GM03348 (cell line): ENCODE measurements around the gene PGM5.
"Not testable (repeated sequence)": the region's sequence is repeated elsewhere in the genome, so short reads cannot be mapped to it uniquely, and the experiment has no call there.

Experiments
- DNase-seq: peaks from one replicate; pipeline ENCODE4 v3.0.0; 2012; ENCODE audit warnings: low spot score

Gene PGM5

GRCh38 chr9:68356380-68357118 lies at the start of gene PGM5:
Gene PGM5, plus strand, starts transcription at chr9:68356611. Its CDS starts 517 bp downstream, at chr9:68357128.
- DNase-seq = peak; percentile 2

GRCh38 chr9:68307127-68307526 lies 49.3 kb upstream of the PGM5 start:
- not testable (repeated sequence) for DNase-seq

- DNase-seq = not testable (repeated sequence)
These were observed 48.8 kb upstream of the PGM5 start for GRCh38 chr9:68307654-68308053.

- DNase-seq = not testable (repeated sequence)
These were observed 45.2 kb upstream of the PGM5 start for GRCh38 chr9:68311208-68311607.

GRCh38 chr9:68318209-68318608 lies 38.2 kb upstream of the PGM5 start:
- DNase-seq = not testable (repeated sequence)

GRCh38 chr9:68323749-68324148 lies 32.7 kb upstream of the PGM5 start:
- not testable (repeated sequence) for DNase-seq

- not testable (repeated sequence) for DNase-seq
These were observed 31.9 kb upstream of the PGM5 start for GRCh38 chr9:68324518-68324917.

- DNase-seq = not testable (repeated sequence)
These were observed 27.3 kb upstream of the PGM5 start for GRCh38 chr9:68329106-68329505.

- DNase-seq = not testable (repeated sequence)
These were observed 25.8 kb upstream of the PGM5 start for GRCh38 chr9:68330531-68331173.

GRCh38 chr9:68332122-68332521 lies 24.3 kb upstream of the PGM5 start:
- not testable (repeated sequence) for DNase-seq

GRCh38 chr9:68335935-68336334 lies 20.5 kb upstream of the PGM5 start:
- not testable (repeated sequence) for DNase-seq

GRCh38 chr9:68336639-68337339 lies 19.6 kb upstream of the PGM5 start:
- DNase-seq = not testable (repeated sequence)

- not testable (repeated sequence) for DNase-seq
These were observed 18.4 kb upstream of the PGM5 start for GRCh38 chr9:68338000-68338399.

GRCh38 chr9:68342265-68343025 lies 14.0 kb upstream of the PGM5 start:
- not testable (repeated sequence) for DNase-seq

- DNase-seq = not testable (repeated sequence)
These were observed 13.2 kb upstream of the PGM5 start for GRCh38 chr9:68343242-68343641.

- DNase-seq = not testable (repeated sequence)
These were observed 12.4 kb upstream of the PGM5 start for GRCh38 chr9:68343992-68344391.

GRCh38 chr9:68351689-68352088 lies 4.7 kb upstream of the PGM5 start:
- DNase-seq = not testable (repeated sequence)

- DNase-seq = not testable (repeated sequence)
These were observed 425 bp upstream of the PGM5 start for GRCh38 chr9:68355993-68356379.

- not testable (repeated sequence) for DNase-seq
These were observed 806 bp downstream of the PGM5 start for GRCh38 chr9:68357119-68357714.

- not testable (repeated sequence) for DNase-seq
These were observed 10.6 kb downstream of the PGM5 start for GRCh38 chr9:68366933-68367547.

GRCh38 chr9:68375789-68376188 lies 19.4 kb downstream of the PGM5 start:
- DNase-seq = not testable (repeated sequence)
